Putamen (tissue), 1 donor: ENCODE results near the gene RBL2.
"Not testable (repeated sequence)": the region's sequence is repeated elsewhere in the genome, so short reads cannot be mapped to it uniquely, and the experiment has no call there.

ENCODE experiments used
- DNase-seq: peaks from one replicate; pipeline ENCODE4 v3.0.0-alpha.2; 2016; ENCODE audit warnings: low spot score

The RBL2 gene

DNA sequence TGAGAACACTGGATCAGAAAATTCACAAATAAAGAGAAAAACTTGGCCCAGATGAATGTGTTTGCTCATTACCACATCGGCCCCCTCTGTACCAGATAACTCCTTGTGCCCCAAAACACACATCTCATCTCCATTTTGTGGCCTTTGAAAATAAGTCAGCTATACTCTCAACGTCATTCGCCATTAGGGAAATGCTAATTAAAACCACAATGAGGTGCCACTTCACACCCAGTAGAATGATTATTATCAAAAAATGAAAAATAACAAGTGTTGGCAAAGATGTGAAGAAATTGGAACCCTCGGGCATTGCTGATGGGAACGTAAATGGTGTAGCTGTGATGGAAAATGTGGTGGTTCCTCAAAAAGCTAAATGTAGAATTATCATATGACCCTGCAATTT, 103.4 kb downstream of the RBL2 start:
- DNase-seq: no peak

DNA sequence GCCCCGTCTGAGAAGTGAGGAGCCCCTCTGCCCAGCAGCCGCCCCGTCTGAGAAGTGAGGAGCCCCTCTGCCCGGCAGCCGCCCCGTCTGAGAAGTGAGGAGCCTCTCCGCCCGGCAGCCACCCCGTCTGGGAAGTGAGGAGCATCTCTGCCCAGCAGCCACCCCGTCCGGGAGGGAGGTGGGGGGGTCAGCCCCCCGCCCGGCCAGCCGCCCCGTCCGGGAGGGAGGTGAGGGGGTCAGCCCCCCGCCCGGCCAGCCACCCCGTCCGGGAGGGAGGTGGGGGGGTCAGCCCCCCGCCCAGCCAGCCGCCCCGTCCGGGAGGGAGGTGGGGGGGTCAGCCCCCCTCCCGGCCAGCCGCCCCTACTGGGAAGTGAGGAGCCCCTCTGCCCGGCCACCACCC, 105.1 kb downstream of the RBL2 start:
- DNase-seq: not testable (repeated sequence)

DNA sequence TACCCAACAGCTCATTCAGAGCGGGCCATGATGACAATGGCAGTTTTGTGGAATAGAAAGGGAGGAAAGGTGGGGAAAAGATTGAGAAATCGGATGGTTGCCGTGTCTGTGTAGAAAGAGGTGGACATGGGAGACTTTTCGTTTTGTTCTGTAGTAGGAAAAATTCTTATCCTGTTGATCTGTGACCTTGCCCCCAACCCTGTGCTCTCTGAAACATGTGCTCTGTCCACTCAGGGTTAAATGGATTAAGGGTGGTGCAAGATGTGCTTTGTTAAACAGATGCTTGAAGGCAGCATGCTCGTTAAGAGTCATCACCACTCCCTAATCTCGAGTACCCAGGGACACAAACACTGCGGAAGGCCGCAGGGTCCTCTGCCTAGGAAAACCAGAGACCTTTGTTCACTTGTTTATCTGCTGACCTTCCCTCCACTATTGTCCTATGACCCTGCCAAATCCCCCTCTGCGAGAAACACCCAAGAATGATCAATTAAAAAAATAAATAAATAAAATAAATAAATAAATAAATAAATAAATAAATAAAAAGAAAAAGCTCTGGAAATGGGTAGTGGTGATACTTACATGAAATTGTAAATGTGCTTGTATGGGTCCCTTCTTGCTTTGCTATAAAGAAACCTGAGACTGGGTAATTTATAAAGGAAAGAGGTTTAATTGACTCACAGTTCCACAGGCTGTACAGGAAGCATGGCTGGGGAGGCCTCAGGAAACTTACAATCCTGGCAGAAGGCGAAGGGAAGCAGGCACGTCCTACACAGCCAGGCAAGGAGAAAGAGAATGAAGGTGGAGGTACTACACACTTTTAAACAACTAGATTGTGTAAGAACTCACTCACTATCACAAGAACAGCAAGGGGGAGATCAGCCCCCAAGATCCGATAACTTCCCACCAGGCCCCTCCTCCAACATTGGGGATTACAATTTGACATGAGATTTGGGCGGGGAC, 105.8 kb downstream of the RBL2 start:
- DNase-seq: not testable (repeated sequence)
